ENCODE data around the gene MRPL48. TPM values are rescaled to one million over a fixed set of nuclear protein-coding genes. Genes with fewer than 3 reads are reported as not detected.

MRPL48 gene
- 10 to 100 TPM; 25.1 to 44.4 (median 32.6) TPM for total RNA-seq
- 10 to 100 TPM; 32.8 to 39.7 TPM for polyA plus RNA-seq
- long read RNA-seq, donor 1, transcript MRPL48-201 (8 exons, 1,536 nt), result major isoform, 12 of 16 reads
- long read RNA-seq, donor 1, partial matches to known transcripts, result 0 of 16 reads
- long read RNA-seq, donor 1, other reads (novel, unspliced or antisense), result 3 of 16 reads
- long read RNA-seq, donor 2, transcript MRPL48-201 (8 exons, 1,536 nt), result major isoform, 9 of 12 reads
- long read RNA-seq, donor 2, partial matches to known transcripts, result 1 of 12 reads
- long read RNA-seq, donor 2, other reads (novel, unspliced or antisense), result 1 of 12 reads
- long read RNA-seq, donor 3, transcript MRPL48-201 (8 exons, 1,536 nt), result major isoform, 10 of 15 reads
- long read RNA-seq, donor 3, partial matches to known transcripts, result 2 of 15 reads
- long read RNA-seq, donor 3, other reads (novel, unspliced or antisense), result 2 of 15 reads

GRCh38 chr11:73787643-73788558, at the start of gene MRPL48:
Gene MRPL48, plus strand, starts transcription at chr11:73787874. Its CDS starts 98 bp downstream, at chr11:73787972.
- no peak for TF ChIP-seq CTCF (IDR thresholded peaks at IDR 0.05)
- DNase-seq (peak; percentile 91 to 93), ATAC-seq (peak; percentile 99 to 100 (median 99))
- no peaks in the 10 kb centered on the region for H3K27me3 ChIP-seq
- no peaks in the 10 kb centered on the region for H3K9me3 ChIP-seq
- peak within 1 kb of the TSS; percentile 78 to 97 (median 90) for H3K27ac ChIP-seq
- H3K4me3 ChIP-seq, result peak within 1 kb of the TSS; percentile 53 to 80 (median 70)
- peaks cover 0 to 23% (median 15%) of the 10 kb centered on the region in 9 donors for H3K4me1 ChIP-seq
- intact Hi-C loops (cut with DNase I), result loop anchor here in 4 of 10 donors (5.0 to 10.0 kb wide), 2 partner anchors 87 to 89 kb away; partner anchors contain the start of genes COA4 (in 4 of the 4) and PAAF1 (in 4 of the 4)
- peaks cover 0 to 17% (median 0%) of the 10 kb centered on the region in 9 donors for H3K36me3 ChIP-seq
- 5 to 8% methylated on average over 42 to 44 of the region's 44 CpGs for WGBS, 2 donors

DNA sequence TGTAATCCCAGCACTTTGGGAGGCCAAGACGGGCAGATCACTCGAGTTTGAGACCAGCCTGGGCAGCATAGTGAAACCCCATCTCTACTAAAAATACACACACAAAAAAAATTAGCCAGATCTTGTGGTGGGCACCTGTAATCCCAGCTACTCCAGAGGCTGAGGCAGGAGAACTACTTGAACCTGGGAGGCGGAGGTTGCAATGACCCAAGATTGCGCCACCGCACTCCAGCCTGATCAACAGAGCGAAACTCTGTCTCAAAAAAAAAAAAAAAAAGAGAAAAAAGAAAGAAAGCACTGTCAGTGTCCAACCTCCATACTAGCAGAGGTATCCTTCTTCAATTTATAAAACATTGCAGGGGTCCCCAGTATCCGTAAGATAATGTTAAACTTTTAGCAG, 44.6 kb upstream of the MRPL48 start:
- DNase-seq (no peak), ATAC-seq (no peak)
- no peaks in the 10 kb centered on the region for H3K9me3 ChIP-seq
- peaks cover 0 to 22% (median 6%) of the 10 kb centered on the region in 9 donors for H3K4me1 ChIP-seq
- WGBS, 2 donors, result 97 to 98% methylated on average over 7 of the region's 7 CpGs
- no peak overlapping the region for H3K4me3 ChIP-seq
- H3K27me3 ChIP-seq, result no peaks in the 10 kb centered on the region
- no peaks in the 10 kb centered on the region for H3K36me3 ChIP-seq
- no peak overlapping the region for H3K27ac ChIP-seq
- no peak for TF ChIP-seq CTCF (IDR thresholded peaks at IDR 0.05)
- intact Hi-C loops (cut with DNase I), result no loop called here

- DNase-seq (no peak), ATAC-seq (no peak)
- Histone ChIP-seq H3K4me3 (no peak overlapping the region), H3K27ac (no peak overlapping the region), H3K4me1 (peaks cover 0 to 22% (median 10%) of the 10 kb centered on the region in 9 donors), H3K27me3 (no peaks in the 10 kb centered on the region), H3K9me3 (no peaks in the 10 kb centered on the region), H3K36me3 (peaks cover 0 to 3% (median 0%) of the 10 kb centered on the region in 9 donors)
- no peak for TF ChIP-seq CTCF (IDR thresholded peaks at IDR 0.05)
- intact Hi-C loops (cut with DNase I), result no loop called here
- 96% methylated on average over 13 of the region's 13 CpGs for WGBS, 2 donors
Measured at GRCh38 chr11:73746701-73747100, 41.0 kb upstream of the MRPL48 start.

GRCh38 chr11:73747762-73748161, 39.9 kb upstream of the MRPL48 start:
- Histone ChIP-seq H3K9me3 (no peaks in the 10 kb centered on the region), H3K36me3 (peaks cover 0 to 3% (median 0%) of the 10 kb centered on the region in 9 donors), H3K27me3 (no peaks in the 10 kb centered on the region), H3K4me3 (no peak overlapping the region), H3K4me1 (peaks cover 4 to 33% (median 21%) of the 10 kb centered on the region in 9 donors), H3K27ac (no peak overlapping the region)
- intact Hi-C loops (cut with DNase I), result no loop called here
- 53 to 59% methylated on average over 3 of the region's 3 CpGs for WGBS, 2 donors
- no peak for TF ChIP-seq CTCF (IDR thresholded peaks at IDR 0.05)
- DNase-seq (no peak), ATAC-seq (no peak)
